GM21367 (cell line): ENCODE measurements around the gene UBE2O.
"Not testable (repeated sequence)": the region's sequence is repeated elsewhere in the genome, so short reads cannot be mapped to it uniquely, and the experiment has no call there.

Source experiments
- ATAC-seq: cut with Tn5 transposase; IDR thresholded peaks from one replicate; pipeline ENCODE4 v1.9.1; 2021; ENCODE audit not compliant: unreplicated experiment

The UBE2O gene

DNA sequence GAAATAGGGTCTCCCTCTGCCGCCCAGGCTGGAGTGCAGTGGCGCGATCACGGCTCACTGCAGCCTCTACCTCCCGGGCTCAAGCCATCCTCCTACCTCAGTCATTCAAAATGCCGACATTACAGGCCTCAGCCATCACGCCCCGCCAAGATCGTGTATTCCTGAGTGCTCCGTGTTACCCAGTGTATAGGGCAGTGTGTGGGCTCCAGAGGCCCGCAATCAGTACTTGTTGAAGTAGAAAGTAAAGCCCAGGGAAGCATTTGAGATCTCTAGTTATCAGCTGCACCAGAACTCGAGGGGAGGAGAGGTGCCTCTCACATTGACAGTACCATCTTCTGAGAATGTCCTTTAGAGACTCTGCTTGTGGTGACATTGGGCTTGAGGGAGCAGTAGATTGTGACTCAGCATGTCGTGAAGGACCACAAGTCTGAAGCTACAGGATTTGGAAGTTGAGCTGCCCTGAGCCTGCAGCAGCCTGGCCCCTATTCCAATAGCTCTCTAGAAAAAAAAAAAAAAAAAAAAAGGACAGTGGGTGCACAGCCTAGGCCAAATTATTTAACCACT lies 98.1 kb downstream of the UBE2O start:
- no peak for ATAC-seq

DNA sequence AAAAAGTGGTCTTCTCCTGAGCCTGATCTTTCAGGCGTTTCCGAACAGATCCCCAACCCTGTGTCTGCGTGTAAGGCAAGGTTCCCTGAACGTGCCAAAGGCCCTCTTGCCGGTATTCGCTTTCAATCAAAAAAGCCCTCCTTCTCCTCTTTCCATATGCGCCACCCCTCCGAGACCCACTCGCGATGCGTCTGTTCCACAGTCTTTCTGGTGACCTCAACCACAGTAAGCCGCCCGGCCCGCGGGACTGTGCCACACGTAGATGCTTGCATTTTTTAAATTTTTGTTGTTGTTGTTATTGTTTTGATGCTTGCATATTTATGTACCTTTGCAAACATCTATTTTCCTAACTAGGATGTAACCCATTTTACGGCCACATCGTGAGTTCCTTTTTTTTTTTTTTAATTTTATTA lies 98.6 kb downstream of the UBE2O start:
- no peak for ATAC-seq

DNA sequence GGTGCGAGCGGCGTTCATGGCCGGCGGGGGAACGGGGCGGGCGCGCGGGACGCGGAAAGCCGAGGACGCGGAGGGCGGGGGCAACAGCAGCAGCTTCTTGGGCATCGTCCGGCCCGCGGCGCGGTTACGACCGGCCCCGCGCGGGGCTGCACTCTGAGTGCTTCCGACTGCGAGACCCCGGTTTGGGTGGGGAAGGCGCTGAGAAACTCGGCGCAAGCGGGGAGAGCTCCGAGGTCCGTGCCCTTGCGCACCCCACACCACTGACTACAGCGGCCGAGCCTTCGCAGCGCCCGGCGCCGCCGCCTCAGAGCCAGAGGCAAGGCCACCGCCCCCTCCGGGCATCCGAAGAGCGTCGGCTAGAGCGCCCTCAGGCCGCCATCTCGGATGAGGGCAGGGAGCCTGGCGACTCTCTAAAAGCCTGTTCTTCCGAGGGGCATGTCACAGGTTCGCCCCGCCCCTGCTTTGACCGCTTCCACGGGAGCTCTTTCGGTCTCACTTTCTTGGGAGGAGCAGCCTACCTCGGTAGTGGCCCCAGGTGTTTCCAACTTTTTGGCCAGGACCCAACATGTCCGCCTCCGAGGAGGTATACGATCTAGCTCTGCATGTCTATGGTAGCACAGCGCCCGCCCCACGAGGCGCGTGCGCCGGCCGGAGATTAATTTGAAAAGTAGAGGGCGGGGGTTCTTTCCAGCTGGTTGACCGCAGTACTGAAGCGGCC lies 99.2 kb downstream of the UBE2O start, which contains the start of gene PRPSAP1:
TSS of gene PRPSAP1 (minus strand) at position 318 of the 718 bp plus-strand sequence. CDS start at position 105, 213 bp downstream.
- ATAC-seq = peak; percentile 75

DNA sequence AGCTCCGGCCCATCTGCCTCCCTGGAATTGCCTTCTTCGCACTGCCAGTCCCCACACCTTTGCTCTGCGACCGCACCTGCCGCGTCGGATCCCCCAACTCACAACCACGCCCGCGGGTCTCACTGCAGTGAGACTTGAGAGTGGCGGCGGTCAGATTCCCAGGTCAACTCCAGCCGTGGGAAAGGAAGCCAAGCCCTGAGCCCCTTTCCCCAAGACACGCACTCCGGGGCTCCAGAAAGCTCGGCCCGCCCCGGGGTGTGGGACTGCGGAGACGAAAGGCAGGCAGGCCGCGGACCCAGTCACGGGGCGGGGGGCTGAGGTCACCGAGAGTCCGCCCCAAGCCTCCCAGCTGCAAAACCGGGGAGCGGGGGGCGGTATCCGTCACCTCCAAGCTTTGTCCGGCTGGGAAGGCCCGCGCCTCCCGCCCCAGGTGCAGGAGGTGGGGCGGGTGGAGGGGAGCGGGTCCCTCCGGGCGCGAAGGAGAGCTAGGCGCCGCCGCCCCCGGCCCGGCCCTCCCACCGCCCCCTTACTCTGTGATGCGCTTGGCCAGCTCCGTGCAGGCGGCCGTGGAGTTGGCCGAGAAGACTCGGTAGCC lies 99.9 kb downstream of the UBE2O start:
- ATAC-seq = peak; percentile 5

DNA sequence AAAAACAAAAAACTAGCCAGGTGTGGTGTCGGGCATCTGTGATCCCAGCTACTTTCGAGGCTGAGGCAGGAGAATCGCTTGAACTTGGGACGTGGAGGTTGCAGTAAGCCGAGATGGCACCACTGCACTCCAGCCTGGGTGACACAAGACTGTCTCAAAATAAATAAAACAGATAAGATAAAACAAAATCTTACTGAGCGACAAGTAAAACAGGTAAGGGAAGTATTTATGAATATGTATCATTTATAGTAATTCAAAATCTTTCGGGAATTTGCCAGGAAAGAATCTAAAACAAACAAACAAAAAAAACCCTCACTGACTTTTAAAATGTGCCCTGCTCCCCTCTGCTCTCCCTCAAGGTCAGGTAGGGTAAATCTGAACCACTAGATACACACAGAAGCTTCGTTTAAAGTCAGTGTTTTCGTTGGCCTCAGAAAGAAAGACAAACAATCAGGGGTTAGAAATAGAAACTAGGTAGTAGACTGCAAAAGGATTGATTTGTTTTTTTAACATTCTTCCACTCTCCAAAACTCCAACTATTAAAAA lies 101.4 kb downstream of the UBE2O start:
- no peak for ATAC-seq

DNA sequence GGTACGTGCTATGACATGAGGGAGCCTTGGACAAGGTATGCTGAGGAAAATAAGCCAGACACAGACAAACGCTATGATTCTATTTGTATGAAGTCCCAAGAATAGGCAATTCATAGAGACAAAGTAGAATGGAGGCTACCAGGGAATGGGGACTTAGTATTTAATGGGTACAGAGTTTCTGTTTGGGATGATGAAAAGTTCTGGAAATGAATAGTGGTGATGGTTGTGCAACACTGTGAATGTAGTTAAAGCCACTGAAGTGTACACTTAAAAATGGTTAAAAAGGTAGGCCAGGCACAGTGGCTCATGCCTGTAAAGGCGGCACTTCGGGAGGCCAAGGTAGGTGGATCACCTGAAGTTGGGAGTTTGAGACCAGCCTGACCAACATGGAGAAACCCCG lies 102.5 kb downstream of the UBE2O start:
- ATAC-seq = no peak

DNA sequence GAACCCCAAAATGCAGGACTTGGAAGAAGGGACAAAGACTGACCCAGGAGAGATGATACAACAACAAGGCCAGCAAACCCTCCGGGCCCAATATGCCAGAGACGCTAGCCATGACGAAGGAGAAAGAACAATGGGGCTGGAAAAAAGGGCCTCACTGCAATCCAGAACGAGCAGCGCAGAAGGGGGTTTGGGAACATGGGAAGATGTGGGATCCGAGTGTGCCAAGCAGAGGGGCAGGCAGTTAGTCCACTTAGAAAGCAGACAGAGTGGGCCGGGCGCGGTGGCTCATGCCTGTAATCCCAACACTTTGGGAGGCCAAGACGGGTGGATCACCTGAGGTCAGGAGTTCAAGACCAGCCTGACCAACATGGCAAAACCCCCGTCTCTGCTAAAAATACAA lies 106.0 kb downstream of the UBE2O start:
- not testable (repeated sequence) for ATAC-seq

DNA sequence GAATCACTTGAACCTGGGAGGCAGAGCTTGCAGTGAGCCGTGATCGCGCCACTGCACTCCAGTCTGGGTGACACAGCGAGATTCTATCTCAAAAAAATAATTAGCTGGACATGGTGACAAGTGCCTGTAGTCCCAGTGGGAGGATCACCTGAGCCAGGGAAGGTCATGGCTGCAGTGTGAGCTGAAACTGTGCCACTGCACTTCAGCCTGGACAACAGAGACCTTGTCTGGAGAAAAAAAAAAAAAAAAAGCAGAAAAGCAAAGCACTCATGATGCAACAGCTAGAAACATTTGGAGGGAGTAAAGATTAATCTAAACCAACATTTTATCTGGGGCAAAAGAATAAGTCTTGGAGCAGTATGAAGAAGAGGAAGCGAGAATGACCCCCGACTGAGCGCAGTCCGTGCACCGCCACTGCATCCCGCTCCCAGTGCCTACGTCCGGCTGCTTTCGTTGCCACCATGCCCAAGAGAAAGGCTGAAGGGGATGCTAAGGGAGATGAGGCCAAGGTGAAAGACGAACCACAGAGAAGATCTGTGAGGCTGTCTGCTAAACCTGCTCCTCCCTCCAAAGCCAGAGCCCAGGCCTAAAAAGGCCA lies 107.5 kb downstream of the UBE2O start:
- no peak for ATAC-seq

DNA sequence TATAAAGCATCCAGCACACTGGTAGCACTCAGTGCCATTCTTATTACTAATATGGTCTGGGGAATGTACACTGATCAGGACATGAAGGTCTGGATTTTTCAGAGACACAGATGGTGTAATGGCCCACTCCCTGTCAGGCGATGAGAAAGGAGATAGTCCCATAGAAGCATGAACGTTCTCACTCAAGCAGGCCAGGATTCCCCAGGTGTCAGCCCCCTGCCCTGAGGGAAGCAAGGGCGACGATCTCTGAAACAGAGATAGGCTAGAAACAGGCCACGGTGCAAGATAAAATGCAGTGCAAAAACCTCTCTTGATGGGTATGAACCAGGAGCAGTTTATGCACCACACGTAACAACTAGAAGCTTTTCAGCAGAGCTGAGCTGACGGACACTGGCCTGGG lies 109.8 kb downstream of the UBE2O start:
- no peak for ATAC-seq

DNA sequence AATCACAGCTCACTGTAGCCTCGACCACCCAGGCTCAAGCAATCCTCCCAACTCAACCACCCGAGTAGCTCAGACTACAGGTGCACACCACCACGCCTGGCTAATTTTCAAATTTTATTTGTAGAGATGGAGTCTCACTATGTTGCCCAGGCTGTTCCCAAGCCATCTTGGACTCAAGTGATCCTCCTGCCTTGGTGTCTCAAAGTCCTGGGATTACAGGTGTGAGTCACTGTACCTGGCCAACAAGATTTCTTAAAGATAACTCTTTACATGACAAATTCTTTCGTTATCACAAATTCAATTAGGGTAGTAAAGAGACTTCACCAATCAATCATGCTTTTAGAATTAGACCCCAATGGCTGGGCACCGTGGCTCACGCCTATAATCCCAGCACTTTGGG lies 111.7 kb downstream of the UBE2O start:
- ATAC-seq = no peak
